Midbrain (tissue), 1 donor: Measurements from ENCODE around the gene GSTT2B.
"Not testable (repeated sequence)": the region's sequence is repeated elsewhere in the genome, so short reads cannot be mapped to it uniquely, and the experiment has no call there.

Experiments used
- DNase-seq: peaks from one replicate; lab custom pipeline; 2025; lab: John Stamatoyannopoulos, UW

Gene GSTT2B

DNA sequence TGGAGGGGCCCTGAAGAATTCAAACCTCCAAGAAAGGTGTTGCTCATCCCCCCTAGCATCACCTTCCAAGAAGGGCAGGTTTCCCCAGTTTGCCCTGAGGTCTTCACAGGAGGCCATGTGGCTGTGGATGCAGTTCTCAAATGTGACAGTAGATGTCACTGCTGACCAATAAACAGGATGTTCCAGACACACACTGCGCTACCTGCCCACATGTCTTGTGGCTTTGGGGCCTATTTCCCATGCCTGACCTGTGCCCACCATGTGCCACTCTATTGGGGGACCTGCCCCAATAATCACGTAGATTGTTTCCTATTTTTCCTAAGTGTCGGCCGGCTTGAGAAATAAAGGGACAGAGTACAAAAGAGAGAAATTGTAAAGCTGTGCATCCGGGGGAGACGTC is 23.4 kb upstream of the GSTT2B start:
- DNase-seq, result peak; percentile 48

DNA sequence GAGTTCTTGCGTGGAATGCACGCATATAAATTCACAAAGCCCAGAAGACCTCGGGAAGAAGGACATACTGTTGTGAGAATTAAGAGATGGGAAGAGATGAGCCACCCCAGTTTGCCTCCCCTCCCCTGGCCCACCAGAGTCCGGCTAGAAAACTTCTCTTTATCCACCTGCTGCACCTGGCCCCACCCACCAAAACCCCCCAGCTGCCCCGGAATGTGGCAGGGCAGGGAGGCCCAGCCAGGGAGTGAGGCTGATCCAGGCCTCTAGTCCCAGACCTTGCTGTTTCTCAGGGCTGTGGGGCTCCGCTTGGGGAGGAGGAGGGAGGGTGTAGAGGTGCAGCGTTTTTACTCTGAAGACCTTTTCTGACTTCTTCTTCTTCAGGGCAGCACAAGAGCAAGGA is 19.6 kb upstream of the GSTT2B start:
- DNase-seq, result not testable (repeated sequence)

DNA sequence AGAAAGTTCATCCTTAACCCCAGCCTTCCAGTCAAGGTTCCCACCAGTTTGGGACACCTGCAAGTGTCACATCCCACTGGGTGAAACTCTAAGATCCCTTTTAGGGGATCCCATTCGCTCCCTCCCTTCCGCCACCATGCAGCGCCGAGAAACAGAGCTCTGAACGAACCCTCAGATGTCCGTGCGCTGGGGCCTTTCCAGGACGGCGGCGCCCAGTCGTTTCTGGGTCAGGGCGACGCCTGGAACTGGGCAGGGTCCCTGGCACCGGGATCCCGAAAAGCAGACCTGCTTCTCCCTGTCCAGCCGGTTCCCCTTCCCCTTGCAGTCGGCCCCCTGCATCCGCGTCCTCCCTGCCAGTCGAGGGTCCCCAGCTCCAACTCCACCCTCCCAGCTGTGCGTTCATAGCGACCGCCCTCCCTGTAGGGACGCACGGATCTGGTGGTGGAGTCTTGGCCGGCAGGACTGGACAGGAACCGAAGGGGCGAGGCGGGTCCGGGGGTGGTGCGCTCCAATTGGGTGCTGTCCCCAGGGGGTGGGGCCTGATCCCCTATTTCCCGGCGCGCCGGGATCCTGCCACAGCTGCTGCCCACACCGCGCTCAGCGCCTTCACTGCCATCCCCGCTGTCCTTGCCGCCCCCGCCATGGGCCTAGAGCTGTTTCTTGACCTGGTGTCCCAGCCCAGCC is 18.7 kb upstream of the GSTT2B start, which contains the start of gene GSTT2:
TSS of gene GSTT2 (plus strand) at position 578 of the 684 bp plus-strand sequence.
- DNase-seq, result not testable (repeated sequence)

GRCh38 chr22:23977304-23977703 is 16.3 kb upstream of the GSTT2B start:
- DNase-seq, result not testable (repeated sequence)

- DNase-seq, result not testable (repeated sequence)
Observed at GRCh38 chr22:23974836-23975352, 13.9 kb upstream of the GSTT2B start.

GRCh38 chr22:23974345-23974744 is 13.3 kb upstream of the GSTT2B start, which contains the start of gene DDT:
Gene DDT, minus strand, starts transcription at chr22:23974441. Its CDS starts 27 bp downstream, at chr22:23974414.
- DNase-seq, result not testable (repeated sequence)

DNA sequence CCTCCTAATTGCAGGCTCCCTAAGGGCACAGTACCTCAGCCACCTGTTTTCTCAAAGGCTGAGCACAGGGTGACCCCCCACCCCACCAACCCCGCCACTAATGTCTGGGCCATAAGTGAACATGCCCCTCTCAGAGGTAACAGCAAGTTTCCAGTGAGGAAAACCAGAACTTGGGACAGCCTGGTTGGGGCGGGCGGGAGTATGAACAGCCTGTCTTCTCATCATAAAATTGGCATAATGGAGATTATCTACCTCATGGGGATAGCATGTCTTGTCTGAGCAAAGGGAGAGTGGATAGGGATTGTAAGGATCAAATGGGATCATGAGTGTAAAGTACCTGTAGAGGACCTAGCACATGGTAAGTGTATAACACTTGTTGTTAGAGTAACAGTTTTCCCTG is 10.9 kb upstream of the GSTT2B start:
- DNase-seq, result not testable (repeated sequence)

GRCh38 chr22:23970816-23971486 is 10.0 kb upstream of the GSTT2B start:
- DNase-seq, result no peak

- no peak for DNase-seq
Observed at GRCh38 chr22:23970201-23970641, 9.2 kb upstream of the GSTT2B start.

- DNase-seq, result no peak
Observed at GRCh38 chr22:23969071-23969470, 8.1 kb upstream of the GSTT2B start.

GRCh38 chr22:23966568-23966967 is 5.6 kb upstream of the GSTT2B start, which contains the start of gene DDTL:
Gene DDTL, plus strand, starts transcription at chr22:23966888. Its CDS starts 27 bp downstream, at chr22:23966915.
- not testable (repeated sequence) for DNase-seq

DNA sequence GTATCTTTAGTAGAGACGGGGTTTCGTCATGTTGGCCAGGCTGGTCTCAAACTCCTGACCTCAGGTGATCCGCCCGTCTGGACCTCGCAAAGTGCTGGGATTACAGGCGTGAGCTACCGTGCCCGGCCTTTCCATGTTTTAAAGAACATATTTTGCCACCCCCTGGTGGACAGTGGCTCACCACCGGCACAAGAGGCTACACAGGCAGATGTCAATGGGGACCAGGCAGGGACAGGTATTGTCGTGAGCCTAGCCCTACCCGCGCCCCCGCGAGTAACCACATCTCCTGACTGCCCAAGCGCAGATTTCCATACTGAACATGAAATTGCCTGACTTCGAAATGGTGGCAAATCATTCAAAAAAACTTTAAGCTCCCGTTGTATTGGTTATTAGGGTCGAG is 5.1 kb upstream of the GSTT2B start:
- DNase-seq, result not testable (repeated sequence)

DNA sequence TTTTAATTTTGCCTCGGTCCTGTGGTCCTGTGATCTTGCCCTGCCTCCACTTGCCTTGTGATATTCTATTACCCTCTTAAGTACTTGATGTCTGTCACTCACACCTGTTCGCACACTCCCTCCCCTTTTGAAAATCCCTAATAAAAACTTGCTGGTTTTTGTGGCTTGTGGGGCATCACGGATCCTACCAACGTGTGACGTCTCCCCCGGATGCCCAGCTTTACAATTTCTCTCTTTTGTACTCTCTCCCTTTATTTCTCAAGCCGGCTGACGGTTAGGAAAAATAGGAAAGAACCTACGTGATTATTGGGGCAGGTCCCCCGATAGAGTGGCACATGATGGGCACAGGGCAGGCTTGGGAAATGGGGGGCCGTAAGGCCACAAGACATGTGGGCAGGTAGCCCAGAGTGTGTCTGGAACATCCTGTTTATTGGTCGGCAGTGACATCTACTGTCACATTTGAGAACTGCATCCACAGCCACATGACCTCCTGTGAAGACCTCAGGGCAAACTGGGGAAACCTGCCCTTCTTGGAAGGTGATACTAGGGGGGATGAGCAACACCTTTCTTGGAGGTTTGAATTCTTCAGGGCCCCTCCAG is 4.6 kb downstream of the GSTT2B start:
- DNase-seq, result peak; percentile 89

DNA sequence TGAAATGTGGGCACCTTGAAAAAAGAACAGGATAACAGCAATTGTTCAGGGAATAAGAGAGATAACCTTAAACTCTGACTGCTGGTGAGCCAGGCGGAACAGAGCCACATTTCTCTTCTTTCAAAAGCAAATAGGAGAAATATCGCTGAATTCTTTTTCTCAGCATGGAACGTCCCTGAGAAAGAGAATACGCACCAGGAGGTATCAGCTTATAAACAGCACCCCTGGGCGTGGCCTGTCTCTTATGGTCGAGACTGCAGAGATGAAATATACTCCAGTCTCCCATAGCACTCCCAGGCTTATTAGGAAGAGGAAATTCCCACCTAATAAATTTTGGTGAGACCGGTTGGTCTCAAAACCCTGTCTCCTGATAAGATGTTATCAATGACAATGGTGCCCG is 5.1 kb downstream of the GSTT2B start:
- not testable (repeated sequence) for DNase-seq

DNA sequence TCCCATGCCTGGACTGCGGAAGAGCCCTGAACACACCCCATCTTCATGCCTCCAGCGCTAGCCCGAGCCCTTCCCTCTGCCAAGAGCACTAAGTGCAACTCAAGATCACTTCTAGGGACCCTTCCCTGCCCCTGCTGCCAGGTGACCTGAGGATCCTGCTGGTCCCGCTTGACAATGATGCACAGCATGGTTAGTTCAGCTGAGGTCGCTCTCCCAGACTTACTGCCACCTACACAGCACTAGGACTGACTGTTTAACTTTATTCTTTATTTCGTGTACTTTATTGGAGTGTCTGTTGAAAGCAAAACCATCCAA is 6.0 kb downstream of the GSTT2B start:
- DNase-seq, result not testable (repeated sequence)

- not testable (repeated sequence) for DNase-seq
Observed at GRCh38 chr22:23954193-23954990, 6.6 kb downstream of the GSTT2B start.

DNA sequence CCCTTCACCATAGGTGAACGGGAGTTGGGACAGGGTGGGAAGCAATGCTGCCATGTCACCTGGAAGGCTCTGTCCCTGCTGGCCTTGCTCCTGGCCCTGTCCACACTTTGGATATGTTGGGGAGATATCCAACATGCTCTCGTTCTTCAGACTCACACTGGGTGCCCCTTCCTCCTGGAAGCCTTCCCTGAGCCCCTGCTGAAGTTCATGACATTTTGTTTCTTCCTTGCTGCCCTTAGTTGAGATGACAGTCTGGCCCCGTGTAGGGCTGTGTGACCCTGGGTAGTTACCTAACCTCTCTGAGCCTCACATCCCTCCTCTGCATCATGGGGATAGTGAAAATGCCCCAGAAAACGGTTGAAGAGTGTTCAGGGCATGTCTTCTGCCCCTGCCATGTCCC is 7.5 kb downstream of the GSTT2B start:
- DNase-seq, result not testable (repeated sequence)

DNA sequence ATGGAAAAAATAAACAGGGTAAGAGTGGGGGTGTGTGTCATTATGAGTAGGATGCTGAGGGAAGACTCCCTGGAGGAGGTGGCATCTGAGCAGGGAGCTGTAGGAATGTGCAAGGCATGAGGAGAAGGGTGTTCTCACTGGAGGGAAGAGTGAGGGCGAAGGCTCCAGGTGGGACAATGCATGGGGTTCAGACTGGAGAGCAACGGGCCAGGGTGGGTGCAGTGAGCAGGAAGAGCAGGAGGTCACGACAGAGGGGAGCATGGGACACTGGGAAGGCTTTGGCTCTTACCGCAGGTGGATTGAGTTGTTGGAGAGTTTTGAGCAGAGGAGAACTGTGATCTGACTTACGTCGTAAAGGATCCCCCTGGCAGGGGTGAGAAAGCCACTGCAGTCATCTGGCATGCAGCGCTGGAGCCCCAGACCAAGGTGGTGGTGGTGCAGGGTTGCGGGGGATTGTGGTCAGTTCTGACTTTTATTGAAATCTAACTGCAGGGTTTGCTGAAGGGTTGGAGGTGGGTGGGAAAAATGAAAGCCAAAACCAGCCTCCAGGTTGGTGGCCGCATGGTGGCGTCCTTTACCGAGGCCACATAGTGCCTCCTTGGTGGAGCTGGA is 8.1 kb downstream of the GSTT2B start:
- DNase-seq, result not testable (repeated sequence)

DNA sequence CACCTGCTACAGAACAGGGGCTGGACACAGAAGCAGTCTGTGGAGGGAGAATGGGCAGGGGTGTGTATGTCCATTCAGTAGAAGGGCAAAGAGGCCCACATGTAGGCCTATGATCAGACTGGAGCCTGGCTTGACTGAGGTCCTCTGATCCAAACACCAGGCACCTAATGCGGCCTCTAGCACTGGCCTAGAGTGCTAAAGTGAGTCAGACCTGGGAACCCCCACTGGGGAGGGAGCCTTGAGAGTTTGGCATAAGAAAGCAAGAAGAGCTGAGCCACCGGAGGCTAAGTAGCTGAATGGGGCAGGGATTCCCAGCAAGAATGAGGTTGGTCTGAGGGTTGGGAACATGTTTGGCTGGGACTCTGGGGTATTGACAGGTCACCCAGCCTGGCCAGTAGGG is 9.6 kb downstream of the GSTT2B start:
- DNase-seq, result not testable (repeated sequence)

DNA sequence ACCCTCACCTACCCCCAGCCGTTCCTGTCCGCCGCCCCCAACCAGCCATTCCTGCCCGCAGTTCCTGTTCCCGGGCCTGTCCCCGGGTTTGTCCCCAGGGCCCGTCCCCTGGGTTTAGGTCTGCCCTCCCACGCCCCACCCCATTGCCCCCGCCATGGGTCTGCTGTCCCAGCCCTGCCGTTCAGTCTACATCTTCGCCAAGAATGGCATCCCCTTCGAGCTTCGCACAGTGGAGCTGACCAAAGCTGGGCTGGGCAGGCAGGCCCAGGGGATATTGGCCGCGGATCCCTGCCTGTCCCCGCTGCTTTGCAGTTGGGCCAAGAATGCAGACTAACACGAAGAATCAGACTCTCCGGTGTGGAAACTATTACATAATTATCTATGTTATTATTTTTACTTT is 11.2 kb downstream of the GSTT2B start:
- DNase-seq, result not testable (repeated sequence)

DNA sequence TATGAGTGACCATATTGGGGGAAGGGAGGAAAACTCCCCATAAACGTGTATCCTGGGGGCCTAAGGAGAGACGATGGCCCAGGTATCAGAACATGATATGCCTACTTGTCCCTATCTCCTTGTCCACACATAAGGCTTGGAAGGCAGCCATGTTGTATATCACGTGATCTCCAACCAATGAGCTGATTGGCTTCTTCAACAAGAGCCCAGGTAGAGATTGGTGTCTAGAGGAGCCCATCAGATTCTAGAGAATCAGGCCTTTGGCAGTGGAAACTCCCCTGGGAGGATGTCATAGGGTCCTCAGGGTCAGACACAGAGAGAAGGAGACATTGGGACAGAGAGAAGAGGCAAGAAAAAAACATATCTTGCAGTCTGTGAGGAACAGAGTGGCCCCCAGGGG is 13.6 kb downstream of the GSTT2B start:
- DNase-seq, result not testable (repeated sequence)
